Uterus (tissue), 2 donors: ENCODE data around the gene TMEM245.

Experiments
- POLR2A ChIP-seq, 2 donors: fragments of 450-650 bp; IDR thresholded peaks; one replicate each; pipeline ENCODE4 v1.6.1; 2016; ENCODE audit warnings: antibody characterized with exemption in 2 of 2, mild to moderate bottlenecking in 1 of 2, moderate library complexity in 1 of 2
- TF ChIP-seq, protein P1 (sequence below), 4 experiments: fragments of 200-600 bp in 2 of 4; fragments of 450-650 bp in 2 of 4; sonication (generic) in 2 of 4; IDR thresholded peaks; one replicate each; pipeline ENCODE4 v1.5.1; 2016 to 2019; ENCODE audit warnings: antibody characterized with exemption in 4 of 4, mild to moderate bottlenecking in 2 of 4, moderate library complexity in 1 of 4

DNA sequence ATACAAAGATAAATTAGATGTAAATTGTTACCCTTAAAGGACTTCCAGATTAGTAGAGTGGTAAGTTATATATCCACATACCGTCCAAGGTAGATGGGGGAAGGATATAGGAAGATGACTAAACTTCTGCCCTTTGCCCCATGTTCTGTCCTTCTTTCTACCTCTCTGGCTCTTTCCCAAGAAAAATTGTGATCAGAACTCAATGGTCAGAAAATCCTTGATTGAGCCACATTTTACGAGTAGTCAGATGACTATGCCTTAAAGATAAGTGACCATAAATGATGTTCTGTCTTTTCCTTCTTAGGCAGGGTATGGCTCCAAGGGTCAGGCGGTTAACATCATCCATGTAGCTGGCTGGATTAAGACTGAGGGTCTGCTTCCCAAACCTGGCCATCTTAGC, 42.9 kb upstream of the TMEM245 start:
- TF ChIP-seq, protein P1, sequence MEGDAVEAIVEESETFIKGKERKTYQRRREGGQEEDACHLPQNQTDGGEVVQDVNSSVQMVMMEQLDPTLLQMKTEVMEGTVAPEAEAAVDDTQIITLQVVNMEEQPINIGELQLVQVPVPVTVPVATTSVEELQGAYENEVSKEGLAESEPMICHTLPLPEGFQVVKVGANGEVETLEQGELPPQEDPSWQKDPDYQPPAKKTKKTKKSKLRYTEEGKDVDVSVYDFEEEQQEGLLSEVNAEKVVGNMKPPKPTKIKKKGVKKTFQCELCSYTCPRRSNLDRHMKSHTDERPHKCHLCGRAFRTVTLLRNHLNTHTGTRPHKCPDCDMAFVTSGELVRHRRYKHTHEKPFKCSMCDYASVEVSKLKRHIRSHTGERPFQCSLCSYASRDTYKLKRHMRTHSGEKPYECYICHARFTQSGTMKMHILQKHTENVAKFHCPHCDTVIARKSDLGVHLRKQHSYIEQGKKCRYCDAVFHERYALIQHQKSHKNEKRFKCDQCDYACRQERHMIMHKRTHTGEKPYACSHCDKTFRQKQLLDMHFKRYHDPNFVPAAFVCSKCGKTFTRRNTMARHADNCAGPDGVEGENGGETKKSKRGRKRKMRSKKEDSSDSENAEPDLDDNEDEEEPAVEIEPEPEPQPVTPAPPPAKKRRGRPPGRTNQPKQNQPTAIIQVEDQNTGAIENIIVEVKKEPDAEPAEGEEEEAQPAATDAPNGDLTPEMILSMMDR (IDR thresholded peaks at IDR 0.05): no peak
- TF ChIP-seq POLR2A (IDR thresholded peaks at IDR 0.05): no peak
